GM23338 (cell line): ENCODE measurements around the gene CARNS1. TPM values are rescaled to one million over a fixed set of nuclear protein-coding genes. Genes with fewer than 3 reads are reported as not detected.

ENCODE experiments used
- ATAC-seq: fragments of 200-7000 bp; cut with Tn5 transposase; 3 replicates; pipeline ENCODE4 v1.9.1; 2020
- DNase-seq: peaks from one replicate; pipeline ENCODE4 v3.0.0-alpha.2; 2015; ENCODE audit warnings: low spot score
- H2AFZ ChIP-seq: fragments of 200-600 bp; sonication (generic); 2 replicates; pipeline ENCODE4 v1.8.0; 2016; ENCODE audit warnings: antibody characterized with exemption, mild to moderate bottlenecking, moderate library complexity
- H3F3A ChIP-seq: fragments of 200-600 bp; sonication (generic); replicated peaks from 2 replicates; pipeline ENCODE4 v1.8.0; 2017; ENCODE audit warnings: antibody characterized with exemption, mixed run types, low read depth
- H3K27ac ChIP-seq: fragments of 200-600 bp; sonication (generic); 2 replicates; pipeline ENCODE4 v1.6.1; 2016; ENCODE audit warnings: low read depth
- H3K27me3 ChIP-seq: fragments of 200-600 bp; sonication (generic); 2 replicates; pipeline ENCODE4 v1.8.0; 2016; ENCODE audit warnings: mild to moderate bottlenecking, mixed run types, moderate library complexity; ENCODE audit not compliant: insufficient read depth
- H3K36me3 ChIP-seq: fragments of 200-600 bp; sonication (generic); 2 replicates; pipeline ENCODE4 v1.8.0; 2016; ENCODE audit warnings: mild to moderate bottlenecking; ENCODE audit not compliant: insufficient read depth
- H3K4me1 ChIP-seq: fragments of 200-600 bp; sonication (generic); 2 replicates; pipeline ENCODE4 v1.8.0; 2016; ENCODE audit warnings: mild to moderate bottlenecking, moderate library complexity; ENCODE audit not compliant: insufficient read depth
- H3K4me2 ChIP-seq: fragments of 200-600 bp; sonication (generic); 2 replicates; pipeline ENCODE4 v1.7.1; 2017; ENCODE audit warnings: mixed run types
- H3K4me3 ChIP-seq: fragments of 200-600 bp; sonication (generic); 2 replicates; pipeline ENCODE4 v1.6.1; 2016; ENCODE audit warnings: mixed run types
- H3K79me2 ChIP-seq: fragments of 200-600 bp; sonication (generic); replicated peaks from 2 replicates; pipeline ENCODE4 v1.8.0; 2017; ENCODE audit warnings: mild to moderate bottlenecking; ENCODE audit not compliant: insufficient read depth
- H3K9me2 ChIP-seq: fragments of 200-600 bp; sonication (generic); 2 replicates; pipeline ENCODE4 v1.8.0; 2017; ENCODE audit not compliant: insufficient read depth
- H4K20me1 ChIP-seq: fragments of 200-600 bp; sonication (generic); replicated peaks from 2 replicates; pipeline ENCODE4 v1.8.0; 2017; ENCODE audit warnings: mild to moderate bottlenecking; ENCODE audit not compliant: insufficient read depth
- H3K27ac Mint-ChIP-seq: 2 replicates; pipeline ENCODE4 v1.8.0; 2020; ENCODE audit warnings: inconsistent platforms, mild to moderate bottlenecking, moderate library complexity, mixed read lengths
- H3K27me3 Mint-ChIP-seq: 3 replicates; pipeline ENCODE4 v1.8.0; 2022; ENCODE audit warnings: low read depth, mild to moderate bottlenecking, moderate library complexity, mixed read lengths, inconsistent platforms; ENCODE audit not compliant: insufficient read depth, poor library complexity
- H3K36me3 Mint-ChIP-seq: 3 replicates; pipeline ENCODE4 v1.8.0; 2021; ENCODE audit warnings: low read depth, mild to moderate bottlenecking, inconsistent platforms, moderate library complexity, mixed read lengths
- H3K4me1 Mint-ChIP-seq: 3 replicates; pipeline ENCODE4 v1.8.0; 2020; ENCODE audit warnings: mild to moderate bottlenecking, inconsistent platforms, mixed read lengths
- H3K4me3 Mint-ChIP-seq: 3 replicates; pipeline ENCODE4 v1.8.0; 2021; ENCODE audit warnings: moderate library complexity, mild to moderate bottlenecking, inconsistent platforms, mixed read lengths
- H3K9me3 Mint-ChIP-seq: 3 replicates; pipeline ENCODE4 v1.8.0; 2020; ENCODE audit warnings: moderate library complexity, mild to moderate bottlenecking, inconsistent platforms, mixed read lengths
- CREB1 ChIP-seq: fragments of 250-450 bp; sonication (Bioruptor Pico); IDR thresholded peaks from 2 replicates; pipeline ENCODE4 v1.5.0; 2020; ENCODE audit warnings: low read depth, mild to moderate bottlenecking, moderate library complexity
- EZH2 ChIP-seq: fragments of 200-600 bp; sonication (generic); IDR thresholded peaks from one replicate; pipeline ENCODE4 v1.8.0; 2017; ENCODE audit warnings: antibody characterized with exemption, mild to moderate bottlenecking, low read depth; ENCODE audit not compliant: unreplicated experiment
- EZH2phosphoT487 ChIP-seq: fragments of 200-600 bp; sonication (generic); IDR thresholded peaks from one replicate; pipeline ENCODE4 v1.8.1; 2018; ENCODE audit warnings: antibody characterized with exemption; ENCODE audit not compliant: unreplicated experiment
- JUNB ChIP-seq: IDR thresholded peaks from one replicate; pipeline ENCODE4 v1.6.1; 2016; ENCODE audit warnings: antibody characterized with exemption; ENCODE audit not compliant: unreplicated experiment
- NANOG ChIP-seq: IDR thresholded peaks from 2 replicates; pipeline ENCODE4 v1.6.1; 2016; ENCODE audit warnings: antibody characterized with exemption, borderline replicate concordance
- POLR2AphosphoS5 ChIP-seq: IDR thresholded peaks from 2 replicates; pipeline ENCODE4 v1.6.1; 2016; ENCODE audit warnings: antibody characterized with exemption, low read depth
- STAT1 ChIP-seq: IDR thresholded peaks from one replicate; pipeline ENCODE4 v1.6.1; 2016; ENCODE audit warnings: antibody characterized with exemption; ENCODE audit not compliant: unreplicated experiment
- ZNF114 ChIP-seq: fragments of 250-450 bp; sonication (Bioruptor Pico); IDR thresholded peaks from 2 replicates; pipeline ENCODE4 v1.5.0; 2020; ENCODE audit warnings: mild to moderate bottlenecking, moderate library complexity
- ZNF331 ChIP-seq: fragments of 250-450 bp; sonication (Bioruptor Pico); IDR thresholded peaks from 2 replicates; pipeline ENCODE4 v1.5.0; 2020; ENCODE audit warnings: low read depth, mild to moderate bottlenecking, moderate library complexity
- polyA plus RNA-seq: library from polyadenylated mRNA; unstranded; fragments of >200 nt; fragmentation: Nextera tagmentation; extraction: Ambion mirVana; gene quantifications from 2 replicates; pipeline ENCODE4 v1.2.1, GENCODE V29; 2016
- total RNA-seq: library from RNA; depleted of rRNA; stranded (reverse); fragments of >200 nt; shearing (Covaris generic); gene quantifications from 2 replicates; pipeline ENCODE4 v1.2.3, GENCODE V29; 2014
- TF ChIP-seq, protein P1 (sequence below), 2 experiments: fragments of 200-600 bp in 1 of 2; sonication (generic) in 1 of 2; conservative IDR thresholded peaks; 2 replicates each; pipeline versions ENCODE4 v1.5.1 to v1.6.1; 2016 to 2017; ENCODE audit warnings: antibody characterized with exemption in 2 of 2, low read depth in 2 of 2, mild to moderate bottlenecking in 2 of 2, moderate library complexity in 1 of 2
- TF ChIP-seq, protein P2 (sequence below): fragments of 250-450 bp; sonication (Bioruptor Pico); IDR thresholded peaks from 2 replicates; pipeline ENCODE4 v1.5.0; 2020; ENCODE audit warnings: mild to moderate bottlenecking, moderate library complexity
- TF ChIP-seq, protein P3 (sequence below): IDR thresholded peaks from 2 replicates; pipeline ENCODE4 v1.6.1; 2016; ENCODE audit warnings: antibody characterized with exemption
- TF ChIP-seq, protein P4 (sequence below): IDR thresholded peaks from one replicate; pipeline ENCODE4 v1.6.1; 2018; ENCODE audit warnings: antibody characterized with exemption; ENCODE audit not compliant: unreplicated experiment

The CARNS1 gene
- total and polyA plus RNA-seq, 2 experiments from 2014 or later, result 0.52 to 0.76 TPM

DNA sequence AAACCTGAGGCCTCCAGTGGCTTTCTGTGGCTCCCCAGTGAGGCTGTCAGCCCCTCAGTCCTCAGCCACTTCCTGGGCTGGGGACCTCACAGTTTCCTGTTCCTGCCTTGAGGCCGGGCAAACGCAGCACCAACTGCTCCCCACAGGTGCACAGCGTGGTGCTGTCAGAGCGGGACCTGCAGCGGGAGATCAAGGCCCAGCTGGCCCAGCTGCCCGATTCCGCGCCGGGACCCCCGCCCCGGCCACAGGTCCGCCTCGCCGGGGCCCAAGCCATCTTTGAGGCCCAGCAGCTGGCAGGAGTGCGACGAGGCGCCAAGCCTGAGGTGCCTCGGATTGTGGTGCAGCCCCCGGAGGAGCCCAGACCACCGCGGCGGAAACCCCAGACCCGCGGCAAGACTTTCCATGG, 6.2 kb upstream of the CARNS1 start:
- no peak overlapping the region for H3K27ac ChIP-seq
- no peak for ATAC-seq

More for the DNA sequence above, 6.2 kb upstream of the CARNS1 start:
- Histone ChIP-seq H3K4me3 (no peak overlapping the region), H3K79me2 (no peaks in the 10 kb centered on the region), H3K27me3 (peaks cover 10% of the 10 kb centered on the region; the same call in 1 of the 2 replicates), H3F3A (no peaks in the 10 kb centered on the region), H3K4me1 (peaks cover 4% of the 10 kb centered on the region; the same call in 1 of the 2 replicates), H4K20me1 (no peaks in the 10 kb centered on the region), H3K36me3 (no peaks in the 10 kb centered on the region), H3K4me2 (no peak overlapping the region), H2AFZ (no peak overlapping the region), H3K9me2 (no peaks in the 10 kb centered on the region)
- no peaks in the 10 kb centered on the region for H3K9me3 Mint-ChIP-seq
- H3K27ac Mint-ChIP-seq, result no peak overlapping the region
- no peak overlapping the region for H3K4me3 Mint-ChIP-seq
- DNase-seq, result no peak
- H3K27me3 Mint-ChIP-seq, result peaks cover 33% of the 10 kb centered on the region
- no peaks in the 10 kb centered on the region for H3K36me3 Mint-ChIP-seq
- TF ChIP-seq ZNF331 (CRISPR knock-in tag), result no peak
- TF ChIP-seq, protein P1, sequence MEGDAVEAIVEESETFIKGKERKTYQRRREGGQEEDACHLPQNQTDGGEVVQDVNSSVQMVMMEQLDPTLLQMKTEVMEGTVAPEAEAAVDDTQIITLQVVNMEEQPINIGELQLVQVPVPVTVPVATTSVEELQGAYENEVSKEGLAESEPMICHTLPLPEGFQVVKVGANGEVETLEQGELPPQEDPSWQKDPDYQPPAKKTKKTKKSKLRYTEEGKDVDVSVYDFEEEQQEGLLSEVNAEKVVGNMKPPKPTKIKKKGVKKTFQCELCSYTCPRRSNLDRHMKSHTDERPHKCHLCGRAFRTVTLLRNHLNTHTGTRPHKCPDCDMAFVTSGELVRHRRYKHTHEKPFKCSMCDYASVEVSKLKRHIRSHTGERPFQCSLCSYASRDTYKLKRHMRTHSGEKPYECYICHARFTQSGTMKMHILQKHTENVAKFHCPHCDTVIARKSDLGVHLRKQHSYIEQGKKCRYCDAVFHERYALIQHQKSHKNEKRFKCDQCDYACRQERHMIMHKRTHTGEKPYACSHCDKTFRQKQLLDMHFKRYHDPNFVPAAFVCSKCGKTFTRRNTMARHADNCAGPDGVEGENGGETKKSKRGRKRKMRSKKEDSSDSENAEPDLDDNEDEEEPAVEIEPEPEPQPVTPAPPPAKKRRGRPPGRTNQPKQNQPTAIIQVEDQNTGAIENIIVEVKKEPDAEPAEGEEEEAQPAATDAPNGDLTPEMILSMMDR (conservative IDR thresholded peaks at IDR 0.05; ENCODE audit: low read depth in 2 of 2), result no peak
- TF ChIP-seq CREB1 (CRISPR knock-in tag), result no peak
- TF ChIP-seq, protein P2, sequence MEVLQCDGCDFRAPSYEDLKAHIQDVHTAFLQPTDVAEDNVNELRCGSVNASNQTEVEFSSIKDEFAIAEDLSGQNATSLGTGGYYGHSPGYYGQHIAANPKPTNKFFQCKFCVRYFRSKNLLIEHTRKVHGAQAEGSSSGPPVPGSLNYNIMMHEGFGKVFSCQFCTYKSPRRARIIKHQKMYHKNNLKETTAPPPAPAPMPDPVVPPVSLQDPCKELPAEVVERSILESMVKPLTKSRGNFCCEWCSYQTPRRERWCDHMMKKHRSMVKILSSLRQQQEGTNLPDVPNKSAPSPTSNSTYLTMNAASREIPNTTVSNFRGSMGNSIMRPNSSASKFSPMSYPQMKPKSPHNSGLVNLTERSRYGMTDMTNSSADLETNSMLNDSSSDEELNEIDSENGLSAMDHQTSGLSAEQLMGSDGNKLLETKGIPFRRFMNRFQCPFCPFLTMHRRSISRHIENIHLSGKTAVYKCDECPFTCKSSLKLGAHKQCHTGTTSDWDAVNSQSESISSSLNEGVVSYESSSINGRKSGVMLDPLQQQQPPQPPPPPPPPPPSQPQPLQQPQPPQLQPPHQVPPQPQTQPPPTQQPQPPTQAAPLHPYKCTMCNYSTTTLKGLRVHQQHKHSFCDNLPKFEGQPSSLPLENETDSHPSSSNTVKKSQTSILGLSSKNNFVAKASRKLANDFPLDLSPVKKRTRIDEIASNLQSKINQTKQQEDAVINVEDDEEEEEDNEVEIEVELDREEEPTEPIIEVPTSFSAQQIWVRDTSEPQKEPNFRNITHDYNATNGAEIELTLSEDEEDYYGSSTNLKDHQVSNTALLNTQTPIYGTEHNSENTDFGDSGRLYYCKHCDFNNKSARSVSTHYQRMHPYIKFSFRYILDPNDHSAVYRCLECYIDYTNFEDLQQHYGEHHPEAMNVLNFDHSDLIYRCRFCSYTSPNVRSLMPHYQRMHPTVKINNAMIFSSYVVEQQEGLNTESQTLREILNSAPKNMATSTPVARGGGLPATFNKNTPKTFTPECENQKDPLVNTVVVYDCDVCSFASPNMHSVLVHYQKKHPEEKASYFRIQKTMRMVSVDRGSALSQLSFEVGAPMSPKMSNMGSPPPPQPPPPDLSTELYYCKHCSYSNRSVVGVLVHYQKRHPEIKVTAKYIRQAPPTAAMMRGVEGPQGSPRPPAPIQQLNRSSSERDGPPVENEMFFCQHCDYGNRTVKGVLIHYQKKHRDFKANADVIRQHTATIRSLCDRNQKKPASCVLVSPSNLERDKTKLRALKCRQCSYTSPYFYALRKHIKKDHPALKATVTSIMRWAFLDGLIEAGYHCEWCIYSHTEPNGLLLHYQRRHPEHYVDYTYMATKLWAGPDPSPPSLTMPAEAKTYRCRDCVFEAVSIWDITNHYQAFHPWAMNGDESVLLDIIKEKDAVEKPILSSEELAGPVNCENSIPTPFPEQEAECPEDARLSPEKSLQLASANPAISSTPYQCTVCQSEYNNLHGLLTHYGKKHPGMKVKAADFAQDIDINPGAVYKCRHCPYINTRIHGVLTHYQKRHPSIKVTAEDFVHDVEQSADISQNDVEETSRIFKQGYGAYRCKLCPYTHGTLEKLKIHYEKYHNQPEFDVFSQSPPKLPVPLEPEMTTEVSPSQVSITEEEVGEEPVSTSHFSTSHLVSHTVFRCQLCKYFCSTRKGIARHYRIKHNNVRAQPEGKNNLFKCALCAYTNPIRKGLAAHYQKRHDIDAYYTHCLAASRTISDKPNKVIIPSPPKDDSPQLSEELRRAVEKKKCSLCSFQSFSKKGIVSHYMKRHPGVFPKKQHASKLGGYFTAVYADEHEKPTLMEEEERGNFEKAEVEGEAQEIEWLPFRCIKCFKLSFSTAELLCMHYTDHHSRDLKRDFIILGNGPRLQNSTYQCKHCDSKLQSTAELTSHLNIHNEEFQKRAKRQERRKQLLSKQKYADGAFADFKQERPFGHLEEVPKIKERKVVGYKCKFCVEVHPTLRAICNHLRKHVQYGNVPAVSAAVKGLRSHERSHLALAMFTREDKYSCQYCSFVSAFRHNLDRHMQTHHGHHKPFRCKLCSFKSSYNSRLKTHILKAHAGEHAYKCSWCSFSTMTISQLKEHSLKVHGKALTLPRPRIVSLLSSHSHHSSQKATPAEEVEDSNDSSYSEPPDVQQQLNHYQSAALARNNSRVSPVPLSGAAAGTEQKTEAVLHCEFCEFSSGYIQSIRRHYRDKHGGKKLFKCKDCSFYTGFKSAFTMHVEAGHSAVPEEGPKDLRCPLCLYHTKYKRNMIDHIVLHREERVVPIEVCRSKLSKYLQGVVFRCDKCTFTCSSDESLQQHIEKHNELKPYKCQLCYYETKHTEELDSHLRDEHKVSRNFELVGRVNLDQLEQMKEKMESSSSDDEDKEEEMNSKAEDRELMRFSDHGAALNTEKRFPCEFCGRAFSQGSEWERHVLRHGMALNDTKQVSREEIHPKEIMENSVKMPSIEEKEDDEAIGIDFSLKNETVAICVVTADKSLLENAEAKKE (CRISPR knock-in tag), result no peak
- no peak for TF ChIP-seq POLR2AphosphoS5
- TF ChIP-seq, protein P3, sequence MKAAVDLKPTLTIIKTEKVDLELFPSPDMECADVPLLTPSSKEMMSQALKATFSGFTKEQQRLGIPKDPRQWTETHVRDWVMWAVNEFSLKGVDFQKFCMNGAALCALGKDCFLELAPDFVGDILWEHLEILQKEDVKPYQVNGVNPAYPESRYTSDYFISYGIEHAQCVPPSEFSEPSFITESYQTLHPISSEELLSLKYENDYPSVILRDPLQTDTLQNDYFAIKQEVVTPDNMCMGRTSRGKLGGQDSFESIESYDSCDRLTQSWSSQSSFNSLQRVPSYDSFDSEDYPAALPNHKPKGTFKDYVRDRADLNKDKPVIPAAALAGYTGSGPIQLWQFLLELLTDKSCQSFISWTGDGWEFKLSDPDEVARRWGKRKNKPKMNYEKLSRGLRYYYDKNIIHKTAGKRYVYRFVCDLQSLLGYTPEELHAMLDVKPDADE, result no peak
- no peak for TF ChIP-seq JUNB
- TF ChIP-seq, protein P4, sequence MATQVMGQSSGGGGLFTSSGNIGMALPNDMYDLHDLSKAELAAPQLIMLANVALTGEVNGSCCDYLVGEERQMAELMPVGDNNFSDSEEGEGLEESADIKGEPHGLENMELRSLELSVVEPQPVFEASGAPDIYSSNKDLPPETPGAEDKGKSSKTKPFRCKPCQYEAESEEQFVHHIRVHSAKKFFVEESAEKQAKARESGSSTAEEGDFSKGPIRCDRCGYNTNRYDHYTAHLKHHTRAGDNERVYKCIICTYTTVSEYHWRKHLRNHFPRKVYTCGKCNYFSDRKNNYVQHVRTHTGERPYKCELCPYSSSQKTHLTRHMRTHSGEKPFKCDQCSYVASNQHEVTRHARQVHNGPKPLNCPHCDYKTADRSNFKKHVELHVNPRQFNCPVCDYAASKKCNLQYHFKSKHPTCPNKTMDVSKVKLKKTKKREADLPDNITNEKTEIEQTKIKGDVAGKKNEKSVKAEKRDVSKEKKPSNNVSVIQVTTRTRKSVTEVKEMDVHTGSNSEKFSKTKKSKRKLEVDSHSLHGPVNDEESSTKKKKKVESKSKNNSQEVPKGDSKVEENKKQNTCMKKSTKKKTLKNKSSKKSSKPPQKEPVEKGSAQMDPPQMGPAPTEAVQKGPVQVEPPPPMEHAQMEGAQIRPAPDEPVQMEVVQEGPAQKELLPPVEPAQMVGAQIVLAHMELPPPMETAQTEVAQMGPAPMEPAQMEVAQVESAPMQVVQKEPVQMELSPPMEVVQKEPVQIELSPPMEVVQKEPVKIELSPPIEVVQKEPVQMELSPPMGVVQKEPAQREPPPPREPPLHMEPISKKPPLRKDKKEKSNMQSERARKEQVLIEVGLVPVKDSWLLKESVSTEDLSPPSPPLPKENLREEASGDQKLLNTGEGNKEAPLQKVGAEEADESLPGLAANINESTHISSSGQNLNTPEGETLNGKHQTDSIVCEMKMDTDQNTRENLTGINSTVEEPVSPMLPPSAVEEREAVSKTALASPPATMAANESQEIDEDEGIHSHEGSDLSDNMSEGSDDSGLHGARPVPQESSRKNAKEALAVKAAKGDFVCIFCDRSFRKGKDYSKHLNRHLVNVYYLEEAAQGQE, result no peak
- no peak for TF ChIP-seq STAT1
- TF ChIP-seq NANOG, result no peak
- TF ChIP-seq EZH2, result no peak
- no peak for TF ChIP-seq EZH2phosphoT487
- no peak for TF ChIP-seq ZNF114 (CRISPR knock-in tag)
- H3K4me1 Mint-ChIP-seq, result peaks cover 21% of the 10 kb centered on the region
